Measurements from ENCODE around the gene CUL7. TPM values are rescaled to one million over a fixed set of nuclear protein-coding genes. Genes with fewer than 3 reads are reported as not detected.
A peak's percentile ranks its signal among the peaks of the same experiment; 100 is the strongest.

CUL7 gene
- total RNA-seq, 2 experiments from 2014 or later = 14.1 to 14.9 TPM

- H3K36me3 ChIP-seq (ENCODE audit: insufficient read depth, low read length) = peaks cover 80% of the 10 kb centered on the region
- H3K9me2 ChIP-seq (ENCODE audit: insufficient read depth, low read length) = no peaks in the 10 kb centered on the region
- DNase-seq (ENCODE audit: low spot score) = no peak
- no peak overlapping the region for H3K27ac ChIP-seq (ENCODE audit: low read depth, low read length, poor library complexity, severe bottlenecking)
- no TSS peak for BruUV-seq (replicated peaks)
- ChIA-PET POLR2A (no interaction called here), CTCF (ENCODE audit: unreplicated experiment) (no interaction called here)
- H3K4me3 ChIP-seq (ENCODE audit: low read depth, low read length, poor library complexity, severe bottlenecking) = no peak overlapping the region
- intact Hi-C loops (cut with micrococcal nuclease; ENCODE audit: unreplicated experiment) = no loop called here
- no peak for TF ChIP-seq CTCF (conservative IDR thresholded peaks at IDR 0.05; ENCODE audit: low read length)
- no peak for TF ChIP-seq EZH2phosphoT487 (IDR thresholded peaks at IDR 0.05; ENCODE audit: borderline replicate concordance, low read depth, low read length)
- no peaks in the 10 kb centered on the region for H4K20me1 ChIP-seq (ENCODE audit: insufficient read depth, low read length)
- peaks cover 10% of the 10 kb centered on the region for H3K4me1 ChIP-seq (ENCODE audit: insufficient read depth, low read length, poor library complexity, severe bottlenecking)
- H2AFZ ChIP-seq (ENCODE audit: low read length) = no peak overlapping the region
- H3K9me3 ChIP-seq (ENCODE audit: low read length) = no peaks in the 10 kb centered on the region
- peaks cover 34% of the 10 kb centered on the region for H3K79me2 ChIP-seq (ENCODE audit: insufficient read depth, low read depth, low read length)
- no peak overlapping the region for H3K4me2 ChIP-seq (ENCODE audit: low read length)
These were observed 27.3 kb downstream of the CUL7 start for GRCh38 chr6:43026365-43026764.

GRCh38 chr6:43024436-43024835 lies 29.2 kb downstream of the CUL7 start:
- DNase-seq (ENCODE audit: low spot score) = no peak
- intact Hi-C loops (cut with micrococcal nuclease; ENCODE audit: unreplicated experiment) = no loop called here
- BruUV-seq (replicated peaks) = no TSS peak
- CTCF ChIA-PET (ENCODE audit: unreplicated experiment) = no interaction called here
- POLR2A ChIA-PET = interaction anchor here (0.6 kb wide), 1 partner anchor 397 kb away, joined by 3 read pairs; no protein-coding TSS in a partner anchor
- Histone ChIP-seq H3K79me2 (ENCODE audit: insufficient read depth, low read depth, low read length) (peaks cover 34% of the 10 kb centered on the region), H3K4me1 (ENCODE audit: insufficient read depth, low read length, poor library complexity, severe bottlenecking) (peaks cover 20% of the 10 kb centered on the region), H3K4me3 (ENCODE audit: low read depth, low read length, poor library complexity, severe bottlenecking) (no peak overlapping the region), H3K27ac (ENCODE audit: low read depth, low read length, poor library complexity, severe bottlenecking) (no peak overlapping the region), H2AFZ (ENCODE audit: low read length) (no peak overlapping the region), H3K9me2 (ENCODE audit: insufficient read depth, low read length) (no peaks in the 10 kb centered on the region), H4K20me1 (ENCODE audit: insufficient read depth, low read length) (no peaks in the 10 kb centered on the region), H3K4me2 (ENCODE audit: low read length) (no peak overlapping the region), H3K36me3 (ENCODE audit: insufficient read depth, low read length) (peaks cover 80% of the 10 kb centered on the region), H3K9me3 (ENCODE audit: low read length) (no peaks in the 10 kb centered on the region)
- TF ChIP-seq EZH2phosphoT487 (IDR thresholded peaks at IDR 0.05; ENCODE audit: borderline replicate concordance, low read depth, low read length) (no peak), CTCF (conservative IDR thresholded peaks at IDR 0.05; ENCODE audit: low read length) (no peak)

- intact Hi-C loops (cut with micrococcal nuclease; ENCODE audit: unreplicated experiment) = no loop called here
- H3K4me3 ChIP-seq (ENCODE audit: low read depth, low read length, poor library complexity, severe bottlenecking) = peak within 1 kb of the TSS; percentile 99
- TF ChIP-seq EZH2phosphoT487 (IDR thresholded peaks at IDR 0.05; ENCODE audit: borderline replicate concordance, low read depth, low read length) (no peak), CTCF (conservative IDR thresholded peaks at IDR 0.05; ENCODE audit: low read length) (no peak)
- H2AFZ ChIP-seq (ENCODE audit: low read length) = peak within 1 kb of the TSS; percentile 78
- H3K9me3 ChIP-seq (ENCODE audit: low read length) = no peaks in the 10 kb centered on the region
- CTCF ChIA-PET (ENCODE audit: unreplicated experiment) = interaction anchor here (0.6 kb wide), 1 partner anchor 402 kb away, joined by 3 read pairs; no protein-coding TSS in a partner anchor
- H3K27ac ChIP-seq (ENCODE audit: low read depth, low read length, poor library complexity, severe bottlenecking) = peak within 1 kb of the TSS; percentile 80
- H3K79me2 ChIP-seq (ENCODE audit: insufficient read depth, low read depth, low read length) = peaks cover 35% of the 10 kb centered on the region
- BruUV-seq (replicated peaks) = no TSS peak
- H3K9me2 ChIP-seq (ENCODE audit: insufficient read depth, low read length) = no peaks in the 10 kb centered on the region
- POLR2A ChIA-PET = interaction anchor here (0.7 to 1.7 kb wide), 7 partner anchors 12 to 92 kb away, joined by 3 to 7 read pairs (median 5); partner anchors contain the start of genes CNPY3, KLC4, MRPL2 and PEX6
- no peaks in the 10 kb centered on the region for H4K20me1 ChIP-seq (ENCODE audit: insufficient read depth, low read length)
- peaks cover 22% of the 10 kb centered on the region for H3K4me1 ChIP-seq (ENCODE audit: insufficient read depth, low read length, poor library complexity, severe bottlenecking)
- DNase-seq (ENCODE audit: low spot score) = peak; percentile 80
- H3K36me3 ChIP-seq (ENCODE audit: insufficient read depth, low read length) = peaks cover 76% of the 10 kb centered on the region
- peak within 1 kb of the TSS; percentile 83 for H3K4me2 ChIP-seq (ENCODE audit: low read length)
These were observed 32.2 kb downstream of the CUL7 start, which contains the start of gene RRP36 for GRCh38 chr6:43021270-43022047. Gene RRP36 (plus strand): TSS chr6:43021623. CDS start chr6:43021655, 32 bp downstream.
